ENCODE results near the gene SLC5A9.

GRCh38 chr1:48198970-48199369 is 23.5 kb upstream of the SLC5A9 start:
- TF ChIP-seq CTCF (IDR thresholded peaks at IDR 0.05; ENCODE audit: insufficient read depth, low read length, poor library complexity, severe bottlenecking) (no peak), EZH2phosphoT487 (conservative IDR thresholded peaks at IDR 0.05; ENCODE audit: low read length) (no peak)
